Measurements from ENCODE around the gene NEIL1.
A peak's percentile ranks its signal among the peaks of the same experiment; 100 is the strongest.
"Not testable (repeated sequence)": the region's sequence is repeated elsewhere in the genome, so short reads cannot be mapped to it uniquely, and the experiment has no call there.

The NEIL1 gene

GRCh38 chr15:75383986-75384385, 37.1 kb downstream of the NEIL1 start:
- DNase-seq = not testable (repeated sequence)

DNA sequence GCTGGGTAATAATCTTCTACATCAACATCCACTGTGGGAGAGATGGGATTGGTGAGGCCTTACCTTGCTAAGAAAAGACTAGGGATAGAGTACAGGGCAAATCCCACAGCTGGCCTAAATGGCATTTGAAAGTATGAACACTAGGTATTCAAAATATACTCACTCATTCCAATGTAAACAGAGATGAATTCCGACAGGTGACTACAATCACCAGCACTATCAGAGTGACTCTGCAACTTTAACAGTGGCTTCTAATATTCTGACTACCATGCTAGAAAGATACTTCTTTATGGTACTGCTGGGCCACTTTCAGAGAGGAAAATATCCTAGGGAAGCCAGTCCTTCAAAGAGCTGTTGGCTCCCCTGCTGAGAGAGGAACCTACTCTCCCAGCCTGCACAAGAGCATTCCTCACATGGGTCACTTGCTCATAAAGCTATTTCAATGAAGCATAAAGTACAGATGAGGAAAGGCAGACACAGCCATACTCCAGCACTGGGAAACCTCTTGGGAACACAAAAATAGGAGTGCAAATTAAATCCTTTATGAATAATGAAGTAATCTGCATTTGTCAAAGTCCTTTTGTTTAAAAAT, 43.0 kb downstream of the NEIL1 start:
- no peak for DNase-seq

- DNase-seq = no peak
Measured at GRCh38 chr15:75397494-75397893, 50.7 kb downstream of the NEIL1 start.

GRCh38 chr15:75403892-75404291, 57.1 kb downstream of the NEIL1 start:
- peak; percentile 43 for DNase-seq
